ENCODE results near the gene ID1.

GRCh38 chr20:31654534-31654933 lies 49.4 kb downstream of the ID1 start:
- TF ChIP-seq CTCF (IDR thresholded peaks at IDR 0.05), result no peak
- no peak for TF ChIP-seq POLR2A (IDR thresholded peaks at IDR 0.05)
